GM19467 (cell line): ENCODE data around the gene PRRX2.

ENCODE experiments used
- ATAC-seq: cut with Tn5 transposase; IDR thresholded peaks from one replicate; pipeline ENCODE4 v1.9.1; 2021; ENCODE audit warnings: mild to moderate bottlenecking, moderate library complexity; ENCODE audit not compliant: unreplicated experiment

The PRRX2 gene

GRCh38 chr9:129676975-129677374 lies 11.5 kb downstream of the PRRX2 start:
- no peak for ATAC-seq

- ATAC-seq, result no peak
Measured at GRCh38 chr9:129677456-129677855, 12.0 kb downstream of the PRRX2 start.

DNA sequence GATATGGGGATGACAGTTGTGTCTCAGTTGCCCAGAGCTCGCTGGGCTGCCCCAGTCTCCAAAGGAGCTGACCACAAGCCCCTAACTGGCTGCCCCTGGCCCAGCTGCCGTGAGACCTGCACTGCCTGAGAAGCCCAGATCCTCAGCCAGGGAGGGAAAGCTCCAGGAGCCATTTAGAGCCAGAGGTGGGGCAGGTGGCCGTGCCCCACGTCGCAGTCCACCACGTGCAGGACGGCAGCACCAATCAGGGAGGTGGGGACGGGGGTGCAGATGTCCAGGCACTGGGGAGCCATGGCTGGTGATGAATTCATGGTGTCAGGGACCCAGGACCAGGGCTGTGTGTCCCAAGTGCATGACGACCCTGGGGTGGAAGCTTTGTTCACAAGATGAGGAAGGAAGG lies 13.4 kb downstream of the PRRX2 start:
- ATAC-seq, result no peak

DNA sequence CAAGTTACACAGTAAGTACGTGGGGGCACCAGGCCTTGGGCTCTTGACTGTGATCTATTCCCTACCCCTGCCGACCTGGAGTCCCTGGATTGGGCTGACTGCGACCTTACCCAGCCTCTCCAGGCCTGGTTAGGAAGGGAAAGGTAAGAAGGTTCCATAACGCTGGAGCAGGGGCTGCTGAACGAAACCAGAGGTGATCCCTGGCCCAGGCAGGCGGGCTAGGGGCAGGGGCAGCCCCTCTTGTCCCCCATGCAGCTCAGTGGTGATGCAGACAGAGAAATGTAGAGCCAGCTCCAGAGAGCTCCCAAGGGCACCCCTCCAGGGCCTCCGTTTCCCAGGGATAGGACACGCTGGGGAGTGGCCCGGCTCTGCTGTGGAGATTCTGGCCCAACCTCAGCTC lies 14.1 kb downstream of the PRRX2 start:
- no peak for ATAC-seq

DNA sequence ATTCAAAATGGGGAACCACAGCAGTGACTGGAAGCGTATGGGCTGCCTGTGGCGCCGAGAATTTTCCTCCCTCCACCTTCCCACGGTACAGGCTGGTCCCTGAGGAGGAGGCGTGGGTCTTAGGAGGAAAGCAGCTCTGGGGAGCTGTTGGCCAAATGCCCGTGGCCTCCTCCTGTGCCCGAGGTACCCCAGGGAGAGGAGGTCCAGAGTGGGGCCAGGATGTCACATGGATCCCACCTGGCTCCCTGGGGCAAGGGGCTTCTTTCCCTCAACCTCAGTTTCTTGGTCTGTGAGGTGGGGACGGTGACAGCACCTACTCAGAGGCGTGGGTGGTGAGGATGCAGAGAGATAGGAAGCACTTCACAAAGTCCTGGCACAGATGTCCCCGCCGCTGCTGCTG lies 16.5 kb downstream of the PRRX2 start:
- no peak for ATAC-seq

DNA sequence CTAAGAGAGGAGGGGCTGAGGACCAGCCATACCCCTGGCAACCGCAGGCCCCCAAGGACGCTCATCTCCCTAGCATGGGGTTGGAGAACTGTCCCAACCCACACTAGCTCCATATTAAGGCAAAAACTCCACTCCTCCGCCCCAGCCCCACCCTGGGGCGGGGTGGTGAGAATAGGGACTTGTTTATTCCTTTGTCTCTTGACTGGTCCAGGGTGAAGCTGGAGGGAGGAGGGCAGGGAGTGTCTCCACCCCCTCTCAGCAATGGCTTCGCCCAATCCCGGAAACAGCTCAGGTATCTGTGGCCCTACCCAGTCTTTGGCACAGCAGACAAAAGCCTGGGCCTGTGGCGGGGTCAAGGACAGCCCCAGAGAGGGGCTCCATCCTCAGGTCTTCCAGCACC lies 16.9 kb downstream of the PRRX2 start:
- ATAC-seq, result no peak

DNA sequence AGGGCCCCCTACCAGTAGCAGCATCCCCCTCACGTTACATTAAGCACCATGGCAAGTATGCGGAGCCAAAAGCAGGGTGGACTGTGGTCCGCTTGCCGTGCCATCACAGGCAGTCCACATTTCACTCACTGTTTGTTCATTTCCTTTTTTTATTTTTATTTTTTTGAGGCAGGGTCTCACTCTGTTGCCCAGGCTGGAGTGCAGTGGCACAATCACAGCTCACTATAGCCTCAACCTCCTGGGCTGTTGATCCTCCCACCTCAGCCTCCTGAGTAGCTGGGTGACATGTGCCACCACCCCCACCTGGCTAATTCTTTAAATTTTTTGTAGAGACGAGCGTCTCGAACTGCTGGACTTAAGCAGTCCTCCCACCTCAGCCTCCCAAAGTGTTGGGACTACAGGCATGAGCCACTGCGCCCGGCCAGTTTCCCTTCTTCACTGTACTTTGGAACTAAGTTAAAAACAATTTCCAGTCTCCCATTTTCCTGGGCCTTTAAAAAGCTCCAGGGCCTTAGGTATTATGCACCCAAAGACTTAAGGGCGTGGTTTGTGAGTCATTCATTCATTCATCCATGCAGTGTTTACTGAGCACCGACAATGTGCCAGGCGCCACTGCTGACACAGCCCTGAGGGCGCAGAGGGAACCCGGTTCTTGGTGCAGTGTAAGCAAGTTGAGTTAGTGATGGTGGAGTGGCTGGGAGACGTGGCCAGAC lies 19.9 kb downstream of the PRRX2 start:
- no peak for ATAC-seq

DNA sequence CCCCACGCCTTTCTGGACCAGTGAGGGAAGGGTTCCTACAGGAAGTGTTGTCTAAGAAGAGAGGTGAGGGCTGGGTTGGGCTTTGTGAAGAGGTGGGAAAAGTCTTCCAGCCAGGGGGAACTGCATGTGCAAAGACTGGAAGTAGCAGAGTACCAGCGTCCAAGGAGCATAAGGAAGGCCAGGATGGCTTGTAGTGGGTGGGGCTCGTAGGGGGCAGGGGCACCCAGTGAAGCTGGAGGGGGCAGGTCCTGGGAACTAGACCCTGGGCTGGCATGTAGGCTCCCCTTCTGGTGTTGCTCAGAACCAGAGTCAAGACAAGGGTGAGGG lies 20.4 kb downstream of the PRRX2 start:
- ATAC-seq, result no peak

DNA sequence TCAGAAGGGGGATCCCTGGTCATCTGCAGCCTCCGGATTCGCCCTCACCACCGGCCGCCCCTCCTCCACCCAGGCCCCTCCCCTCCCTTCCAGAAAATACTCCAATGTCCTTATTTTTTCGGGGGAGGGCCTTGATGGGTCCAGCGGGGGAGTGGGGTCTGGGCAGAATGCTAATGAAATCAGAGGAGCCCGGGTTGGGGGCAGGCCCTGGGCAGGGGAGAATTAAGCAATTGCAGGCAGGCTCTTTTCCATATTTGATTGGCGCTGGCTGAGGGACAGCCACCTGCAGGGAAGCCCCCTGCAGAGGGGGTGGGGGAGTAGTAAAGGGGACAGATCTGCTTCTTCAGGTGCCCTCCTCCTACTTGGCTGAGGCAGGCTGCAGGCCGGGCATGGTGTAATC lies 21.3 kb downstream of the PRRX2 start:
- no peak for ATAC-seq

GRCh38 chr9:129687391-129687790 lies 21.9 kb downstream of the PRRX2 start:
- no peak for ATAC-seq

DNA sequence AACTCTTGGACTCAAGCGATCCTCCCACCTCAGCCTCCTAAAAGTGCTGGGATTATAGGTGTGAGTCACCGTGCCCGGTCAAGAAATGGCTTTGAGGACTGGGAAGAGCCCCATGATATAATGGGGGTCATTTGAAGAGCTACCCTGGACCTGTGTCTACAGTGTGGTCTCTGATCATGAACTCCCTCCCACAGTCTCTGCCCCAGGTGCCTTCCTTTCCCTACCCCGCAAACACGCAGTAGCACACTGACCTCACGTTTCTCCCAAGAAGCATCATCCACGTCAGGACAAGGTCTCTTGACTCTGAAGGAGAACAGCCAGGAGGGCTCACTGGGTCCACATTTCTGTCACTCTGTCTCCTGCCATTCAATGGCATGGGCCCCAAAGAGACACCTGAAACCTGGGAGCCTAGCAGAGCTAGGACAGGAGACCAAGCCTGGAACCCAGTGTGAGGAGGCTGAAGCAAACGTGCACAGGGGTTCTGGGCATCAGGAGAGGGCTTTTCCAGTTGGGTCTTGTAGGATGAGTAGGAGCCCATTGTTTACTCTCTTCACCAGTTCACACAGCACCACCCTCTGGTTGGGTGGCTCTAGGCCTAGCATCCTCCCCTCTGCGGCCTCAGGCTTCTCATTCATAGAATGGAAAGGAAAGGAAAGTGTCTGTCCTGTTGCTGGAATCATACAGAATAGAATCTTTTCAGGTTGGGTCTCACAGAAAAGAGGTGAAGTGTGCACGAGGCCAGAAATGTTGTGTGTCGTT lies 23.0 kb downstream of the PRRX2 start:
- no peak for ATAC-seq

GRCh38 chr9:129692534-129692933 lies 27.1 kb downstream of the PRRX2 start:
- ATAC-seq, result no peak

- no peak for ATAC-seq
Measured at GRCh38 chr9:129693741-129694140, 28.3 kb downstream of the PRRX2 start.

DNA sequence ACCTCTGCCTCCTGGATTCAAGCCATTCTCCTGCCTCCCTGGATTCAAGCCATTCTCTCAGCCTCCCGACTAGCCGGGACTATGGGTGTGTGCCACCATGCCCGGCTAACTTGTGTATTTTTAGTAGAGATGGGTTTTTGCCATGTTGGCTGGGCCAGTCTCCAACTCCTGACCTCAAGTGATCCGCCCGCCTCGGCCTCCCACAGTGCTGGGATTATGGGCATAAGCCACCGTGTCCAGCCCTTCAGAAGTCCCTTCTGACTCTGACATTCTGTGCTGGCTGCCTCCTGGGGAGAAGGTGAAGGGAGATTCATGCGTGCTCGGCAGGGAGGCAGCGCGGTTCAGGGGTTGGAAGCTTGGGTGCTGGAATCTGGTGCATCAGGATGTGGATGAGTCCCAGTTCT lies 28.8 kb downstream of the PRRX2 start:
- ATAC-seq, result no peak

GRCh38 chr9:129695870-129696269 lies 30.4 kb downstream of the PRRX2 start:
- ATAC-seq, result no peak

DNA sequence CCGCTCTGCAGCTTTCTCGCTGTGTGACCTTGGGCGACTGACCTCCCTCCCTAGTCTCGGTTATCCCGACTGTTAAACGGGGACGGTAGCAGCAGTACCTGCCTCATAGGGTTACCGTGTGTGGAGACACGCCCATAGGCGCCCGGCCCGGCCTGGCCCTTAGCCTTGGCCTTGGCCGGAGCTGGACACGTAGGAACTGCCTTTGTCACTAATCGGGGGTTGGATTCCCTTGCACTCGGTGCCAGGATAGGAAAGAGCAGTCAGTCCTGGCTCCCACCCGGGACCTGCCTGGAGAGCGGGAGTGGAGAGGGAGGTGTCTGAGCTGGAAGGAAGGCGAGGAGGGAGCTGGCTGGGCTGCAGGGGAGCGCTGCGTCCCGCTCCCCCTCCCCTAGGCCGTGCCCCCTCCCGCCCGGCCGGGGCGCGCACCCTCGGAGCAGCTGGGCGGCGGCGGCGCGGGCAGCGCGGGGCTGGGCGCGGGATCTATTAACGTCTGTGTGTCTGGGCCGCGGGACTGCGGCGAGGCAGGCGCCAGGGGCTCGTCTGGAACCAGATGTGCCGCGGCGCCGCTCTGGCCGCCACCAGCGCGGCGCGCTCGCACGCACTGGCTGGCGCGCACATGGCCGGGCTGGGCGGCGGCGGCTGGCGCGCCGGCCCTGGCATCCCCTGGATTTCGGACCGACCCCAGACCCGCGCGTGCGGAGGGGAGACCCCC lies 31.7 kb downstream of the PRRX2 start:
- no peak for ATAC-seq

- ATAC-seq, result no peak
Measured at GRCh38 chr9:129697656-129698253, 32.3 kb downstream of the PRRX2 start.

GRCh38 chr9:129698254-129698757 lies 32.9 kb downstream of the PRRX2 start:
- no peak for ATAC-seq

DNA sequence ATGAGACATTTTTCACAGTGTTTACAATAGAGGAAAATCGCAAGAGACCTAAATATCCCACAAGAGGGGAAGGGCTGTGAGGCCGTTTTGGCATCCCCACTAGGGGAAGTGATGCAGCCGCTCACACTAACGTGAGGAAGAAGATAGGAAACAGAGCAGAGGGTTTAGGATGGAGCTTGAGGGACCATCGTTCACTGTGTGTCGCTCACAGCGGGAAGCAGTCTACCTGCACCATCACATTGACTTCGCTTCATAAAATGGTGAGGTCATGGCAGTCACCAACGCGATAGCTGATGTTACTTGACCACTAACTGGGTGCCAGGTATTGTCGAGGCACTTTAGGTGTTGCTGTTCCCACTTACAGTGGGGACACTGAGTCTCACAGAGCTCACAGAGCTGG lies 35.6 kb downstream of the PRRX2 start:
- ATAC-seq, result no peak

DNA sequence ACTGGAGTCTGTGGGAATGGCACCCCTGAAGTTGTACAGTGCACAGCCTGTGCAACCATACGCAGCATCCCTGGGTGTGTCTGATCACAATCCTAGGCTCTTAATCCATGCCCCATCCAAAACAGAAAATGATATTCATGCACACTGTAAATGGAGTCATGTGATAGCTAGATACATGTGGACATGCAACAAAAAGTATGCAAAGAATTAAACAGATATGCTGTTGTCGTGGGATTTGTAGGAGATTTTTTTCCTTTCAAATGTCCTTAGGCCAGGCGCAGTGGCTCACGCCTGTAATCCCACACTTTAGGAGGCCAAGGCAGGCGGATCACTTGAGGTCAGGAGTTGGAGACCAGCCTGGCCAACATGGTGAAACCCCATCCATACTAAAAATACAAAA lies 36.1 kb downstream of the PRRX2 start:
- ATAC-seq, result no peak
